GM12878 (cell line): Measurements from ENCODE around the gene CREB5. TPM values are rescaled to one million over a fixed set of nuclear protein-coding genes. Genes with fewer than 3 reads are reported as not detected.

ENCODE experiments used
- BACH1 ChIP-seq: fragments of 450-650 bp; IDR thresholded peaks from 2 replicates; pipeline ENCODE4 v1.6.1; 2017; ENCODE audit warnings: mild to moderate bottlenecking, borderline replicate concordance
- BHLHE40 ChIP-seq, 2 experiments: fragments of 450-650 bp in 1 of 2; IDR thresholded peaks; 2 replicates each; pipeline ENCODE4 v1.6.1; 2011 to 2017; ENCODE audit warnings: low read depth in 2 of 2, borderline replicate concordance in 1 of 2, improper control_type of control experiment in 1 of 2, low read length in 1 of 2, mild to moderate bottlenecking in 1 of 2
- CHD4 ChIP-seq: fragments of 200-600 bp; sonication (generic); IDR thresholded peaks from 2 replicates; pipeline ENCODE4 v1.6.1; 2016; ENCODE audit warnings: mild to moderate bottlenecking
- EED ChIP-seq: sonication (generic); IDR thresholded peaks from 2 replicates; pipeline ENCODE4 v1.6.1; 2016; ENCODE audit warnings: antibody characterized with exemption, low read depth
- EGR1 ChIP-seq, 2 experiments: IDR thresholded peaks; 1 replicate in 1 of 2; 2 replicates in 1 of 2; pipeline ENCODE4 v1.6.1; 2011 to 2012; ENCODE audit warnings: low read depth in 2 of 2, low read length in 2 of 2, borderline replicate concordance in 1 of 2, mild to moderate bottlenecking in 1 of 2, moderate library complexity in 1 of 2
- FOS ChIP-seq: IDR thresholded peaks from 3 replicates; pipeline ENCODE4 v1.6.1; 2011; ENCODE audit warnings: borderline replicate concordance; ENCODE audit not compliant: insufficient read length; ENCODE audit errors: extremely low read depth
- GATAD2B ChIP-seq: fragments of 450-650 bp; conservative IDR thresholded peaks from 2 replicates; pipeline ENCODE4 v1.6.1; 2017; ENCODE audit warnings: low read depth, mild to moderate bottlenecking, moderate library complexity
- HSF1 ChIP-seq: fragments of 150-350 bp; IDR thresholded peaks from 2 replicates; pipeline ENCODE4 v1.6.1; 2014; ENCODE audit warnings: mild to moderate bottlenecking, low read depth, low read length
- JUND ChIP-seq: IDR thresholded peaks from 2 replicates; pipeline ENCODE4 v1.6.1; 2012; ENCODE audit warnings: low read depth, mild to moderate bottlenecking, low read length, improper control_type of control experiment, moderate library complexity
- KAT2A ChIP-seq: conservative IDR thresholded peaks from 2 replicates; pipeline ENCODE4 v1.6.1; 2011; ENCODE audit warnings: low read depth, low read length; ENCODE audit not compliant: control insufficient read depth
- MTA2 ChIP-seq: fragments of 450-650 bp; IDR thresholded peaks from 2 replicates; pipeline ENCODE4 v1.6.1; 2016; ENCODE audit warnings: low read depth, mild to moderate bottlenecking, moderate library complexity
- MXI1 ChIP-seq: fragments of 150-350 bp; IDR thresholded peaks from 2 replicates; pipeline ENCODE4 v1.6.1; 2011; ENCODE audit warnings: low read depth, mild to moderate bottlenecking, inconsistent platforms, low read length, improper control_type of control experiment
- NR2C2 ChIP-seq: IDR thresholded peaks from 2 replicates; pipeline ENCODE4 v1.6.1; 2011; ENCODE audit warnings: borderline replicate concordance, low read depth; ENCODE audit not compliant: control insufficient read depth, insufficient read length
- POLR2A ChIP-seq: IDR thresholded peaks from 2 replicates; pipeline ENCODE4 v1.6.1; 2011; ENCODE audit warnings: low read depth, mild to moderate bottlenecking, low read length
- POLR2AphosphoS2 ChIP-seq: IDR thresholded peaks from 2 replicates; pipeline ENCODE4 v1.6.1; 2011; ENCODE audit warnings: low read depth, mild to moderate bottlenecking, low read length, improper control_type of control experiment, moderate library complexity
- SPI1 ChIP-seq: IDR thresholded peaks from 2 replicates; pipeline ENCODE4 v1.6.1; 2011; ENCODE audit warnings: low read depth, mild to moderate bottlenecking, low read length, moderate library complexity, borderline replicate concordance; ENCODE audit not compliant: insufficient read depth
- STAT1 ChIP-seq: fragments of 450-650 bp; conservative IDR thresholded peaks from 2 replicates; pipeline ENCODE4 v1.6.1; 2014; ENCODE audit warnings: antibody characterized with exemption, mild to moderate bottlenecking
- SUPT20H ChIP-seq: IDR thresholded peaks from 2 replicates; pipeline ENCODE4 v1.6.1; 2011; ENCODE audit warnings: low read depth, mild to moderate bottlenecking, low read length, moderate library complexity, borderline replicate concordance; ENCODE audit not compliant: control insufficient read depth
- SUZ12 ChIP-seq: fragments of 200-600 bp; sonication (generic); IDR thresholded peaks from one replicate; pipeline ENCODE4 v1.6.1; 2018; ENCODE audit warnings: antibody characterized with exemption, mild to moderate bottlenecking; ENCODE audit not compliant: unreplicated experiment
- USF2 ChIP-seq: IDR thresholded peaks from 2 replicates; pipeline ENCODE4 v1.6.1; 2011; ENCODE audit warnings: low read depth, low read length, improper control_type of control experiment, borderline replicate concordance
- ZBTB11 ChIP-seq: fragments of 450-650 bp; formaldehyde crosslinking; IDR thresholded peaks from 2 replicates; pipeline ENCODE4 v1.5.0; 2022; ENCODE audit warnings: mild to moderate bottlenecking, missing genetic modification characterization
- polyA plus RNA-seq, 11 experiments: library from polyadenylated mRNA; depleted of rRNA in 4 of 11; unstranded in 6 of 11; stranded (reverse) in 5 of 11; fragments of >200 nt; fragmentation: Nextera tagmentation in 4 of 11; fragmentation: Illumina TruSeq in 1 of 11; extraction: Ambion mirVana in 4 of 11; extraction: Trizol in 1 of 11; gene quantifications; 1 replicate in 1 of 11; 2 replicates in 10 of 11; pipeline versions ENCODE4 v1.2.1 to v1.2.3, GENCODE V29; 2011 to 2016; ENCODE audit warnings: inconsistent platforms in 2 of 11, missing spikeins in 2 of 11, low read depth in 1 of 11
- total RNA-seq, 4 experiments: library from RNA; depleted of rRNA in 3 of 4; stranded (reverse); fragments of >200 nt in 3 of 4; fragmentation: Illumina TruSeq in 1 of 4; extraction: Trizol in 1 of 4; gene quantifications; 2 replicates each; pipeline versions ENCODE4 v1.2.1 to v1.2.3, GENCODE V29; 2013 to 2021
- TF ChIP-seq, protein P1 (sequence below): IDR thresholded peaks from 2 replicates; pipeline ENCODE4 v1.6.1; 2012; ENCODE audit warnings: low read depth, low read length, improper control_type of control experiment
- TF ChIP-seq, protein P2 (sequence below): IDR thresholded peaks from 2 replicates; pipeline ENCODE4 v1.6.1; 2012; ENCODE audit warnings: low read depth, low read length, improper control_type of control experiment

Gene CREB5
- total and polyA plus RNA-seq, 10 of the 15 experiments (the other 5 are each of a cell fraction or from before 2014, with no cell fraction given): 12.9 to 74.1 (median 53.0) TPM

DNA sequence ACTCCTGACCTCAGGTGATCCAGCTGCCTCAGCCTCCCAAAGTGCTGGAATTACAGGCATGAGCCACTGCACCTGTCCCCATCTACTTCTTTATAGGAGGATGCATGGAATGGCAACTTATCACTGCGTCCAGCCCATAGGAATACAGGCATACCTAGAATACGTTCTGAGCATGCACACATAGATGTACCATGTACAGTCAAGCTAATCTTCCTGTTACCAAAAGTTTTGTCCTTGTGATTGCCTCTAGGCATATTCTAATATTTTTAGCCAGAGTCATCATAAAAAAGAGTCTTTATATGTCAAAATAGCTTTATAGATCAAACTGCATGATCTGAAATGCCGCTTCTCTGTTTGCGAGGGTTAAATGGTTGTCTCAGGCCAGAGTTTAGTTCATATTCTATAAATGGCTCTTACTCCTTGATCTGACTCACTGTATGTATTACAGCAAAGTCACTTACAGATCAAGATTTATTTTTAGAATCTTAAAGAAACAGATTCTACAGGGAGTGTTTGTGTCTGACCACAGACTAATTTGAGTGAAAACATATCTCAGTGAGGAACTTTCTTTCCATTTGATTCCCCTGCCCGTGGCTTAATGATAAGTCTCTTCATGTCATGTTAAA, 210.9 kb downstream of the CREB5 start (continued):
- TF ChIP-seq HSF1 (no peak), SUPT20H (no peak), KAT2A (no peak), ZBTB11 (CRISPR knock-in tag) (no peak), JUND (no peak), GATAD2B (no peak), USF2 (no peak), STAT1 (no peak), MTA2 (peak; percentile 31; the same call in 1 of the 2 replicates), BHLHE40 (IDR thresholded peaks at IDR 0.05; ENCODE audit: borderline replicate concordance in 1 of 2, low read depth in 2 of 2, low read length in 1 of 2) (no peak), SUZ12 (no peak), NR2C2 (no peak), FOS (no peak), MXI1 (no peak), SPI1 (no peak), CHD4 (no peak), POLR2AphosphoS2 (no peak), POLR2A (no peak), EGR1 (IDR thresholded peaks at IDR 0.05; ENCODE audit: borderline replicate concordance in 1 of 2, low read depth in 2 of 2, low read length in 2 of 2) (no peak), EED (no peak), BACH1 (no peak)
- TF ChIP-seq, protein P1, sequence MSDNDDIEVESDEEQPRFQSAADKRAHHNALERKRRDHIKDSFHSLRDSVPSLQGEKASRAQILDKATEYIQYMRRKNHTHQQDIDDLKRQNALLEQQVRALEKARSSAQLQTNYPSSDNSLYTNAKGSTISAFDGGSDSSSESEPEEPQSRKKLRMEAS: no peak
- TF ChIP-seq, protein P2, sequence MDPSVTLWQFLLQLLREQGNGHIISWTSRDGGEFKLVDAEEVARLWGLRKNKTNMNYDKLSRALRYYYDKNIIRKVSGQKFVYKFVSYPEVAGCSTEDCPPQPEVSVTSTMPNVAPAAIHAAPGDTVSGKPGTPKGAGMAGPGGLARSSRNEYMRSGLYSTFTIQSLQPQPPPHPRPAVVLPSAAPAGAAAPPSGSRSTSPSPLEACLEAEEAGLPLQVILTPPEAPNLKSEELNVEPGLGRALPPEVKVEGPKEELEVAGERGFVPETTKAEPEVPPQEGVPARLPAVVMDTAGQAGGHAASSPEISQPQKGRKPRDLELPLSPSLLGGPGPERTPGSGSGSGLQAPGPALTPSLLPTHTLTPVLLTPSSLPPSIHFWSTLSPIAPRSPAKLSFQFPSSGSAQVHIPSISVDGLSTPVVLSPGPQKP: no peak
